Fibroblast of villous mesenchyme (primary cell): Measurements from ENCODE around the gene SLU7. TPM values are rescaled to one million over a fixed set of nuclear protein-coding genes. Genes with fewer than 3 reads are reported as not detected.

Experiments used
- DNase-seq: peaks from one replicate; pipeline ENCODE4 v3.0.0-alpha.2; 2010; ENCODE audit warnings: low read depth
- H3K4me3 ChIP-seq: 2 replicates; pipeline ENCODE4 v1.5.1; 2011; ENCODE audit warnings: low read depth, mild to moderate bottlenecking, low read length
- total RNA-seq: library from RNA; depleted of rRNA; stranded (reverse); fragments of >200 nt; gene quantifications from 2 replicates; pipeline ENCODE4 v1.2.3, GENCODE V29; 2012
- TF ChIP-seq, protein P1 (sequence below): IDR thresholded peaks from 2 replicates; pipeline ENCODE4 v1.5.1; 2012; ENCODE audit warnings: low read depth, mild to moderate bottlenecking, low read length; ENCODE audit not compliant: insufficient read depth

SLU7 gene
- total RNA-seq, 1 donor = 48.4 TPM

DNA sequence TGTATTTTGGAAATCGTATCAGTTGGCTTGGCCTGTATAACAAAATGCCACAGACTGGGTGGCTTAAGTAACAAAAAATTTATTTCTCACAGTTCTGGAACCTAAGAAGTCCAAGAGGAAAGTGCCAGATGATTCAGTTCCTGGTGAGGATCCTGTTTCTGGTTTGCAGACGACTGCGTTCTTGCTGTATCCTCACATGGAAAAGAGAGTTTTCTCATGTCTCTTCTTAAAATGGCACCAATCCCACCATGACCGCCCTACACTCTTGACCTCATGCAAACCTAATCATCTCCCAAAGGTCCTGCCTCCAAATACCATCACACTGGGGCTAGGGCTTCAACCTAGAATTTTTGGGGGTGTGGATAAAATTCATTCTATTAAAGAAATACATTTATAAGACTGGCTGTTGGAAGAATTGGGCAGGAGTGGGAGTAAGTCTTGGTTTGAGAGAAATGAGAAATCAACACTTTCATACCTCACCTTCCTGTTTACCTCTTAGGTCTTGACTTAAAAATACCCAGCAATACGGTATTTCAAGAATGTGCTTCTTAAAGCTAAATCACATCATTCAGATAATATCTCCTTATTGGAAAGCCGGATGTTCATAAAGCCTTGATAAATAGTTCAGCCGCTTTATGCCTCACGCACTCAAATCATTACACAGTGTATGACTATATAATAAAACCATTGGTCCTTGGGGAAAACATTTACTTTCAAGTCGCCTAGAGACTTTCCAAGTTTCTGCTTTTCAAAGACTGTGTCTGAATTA lies 31.5 kb upstream of the SLU7 start:
- TF ChIP-seq, protein P1, sequence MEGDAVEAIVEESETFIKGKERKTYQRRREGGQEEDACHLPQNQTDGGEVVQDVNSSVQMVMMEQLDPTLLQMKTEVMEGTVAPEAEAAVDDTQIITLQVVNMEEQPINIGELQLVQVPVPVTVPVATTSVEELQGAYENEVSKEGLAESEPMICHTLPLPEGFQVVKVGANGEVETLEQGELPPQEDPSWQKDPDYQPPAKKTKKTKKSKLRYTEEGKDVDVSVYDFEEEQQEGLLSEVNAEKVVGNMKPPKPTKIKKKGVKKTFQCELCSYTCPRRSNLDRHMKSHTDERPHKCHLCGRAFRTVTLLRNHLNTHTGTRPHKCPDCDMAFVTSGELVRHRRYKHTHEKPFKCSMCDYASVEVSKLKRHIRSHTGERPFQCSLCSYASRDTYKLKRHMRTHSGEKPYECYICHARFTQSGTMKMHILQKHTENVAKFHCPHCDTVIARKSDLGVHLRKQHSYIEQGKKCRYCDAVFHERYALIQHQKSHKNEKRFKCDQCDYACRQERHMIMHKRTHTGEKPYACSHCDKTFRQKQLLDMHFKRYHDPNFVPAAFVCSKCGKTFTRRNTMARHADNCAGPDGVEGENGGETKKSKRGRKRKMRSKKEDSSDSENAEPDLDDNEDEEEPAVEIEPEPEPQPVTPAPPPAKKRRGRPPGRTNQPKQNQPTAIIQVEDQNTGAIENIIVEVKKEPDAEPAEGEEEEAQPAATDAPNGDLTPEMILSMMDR = no peak
- H3K4me3 ChIP-seq = no peak overlapping the region
- no peak for DNase-seq

DNA sequence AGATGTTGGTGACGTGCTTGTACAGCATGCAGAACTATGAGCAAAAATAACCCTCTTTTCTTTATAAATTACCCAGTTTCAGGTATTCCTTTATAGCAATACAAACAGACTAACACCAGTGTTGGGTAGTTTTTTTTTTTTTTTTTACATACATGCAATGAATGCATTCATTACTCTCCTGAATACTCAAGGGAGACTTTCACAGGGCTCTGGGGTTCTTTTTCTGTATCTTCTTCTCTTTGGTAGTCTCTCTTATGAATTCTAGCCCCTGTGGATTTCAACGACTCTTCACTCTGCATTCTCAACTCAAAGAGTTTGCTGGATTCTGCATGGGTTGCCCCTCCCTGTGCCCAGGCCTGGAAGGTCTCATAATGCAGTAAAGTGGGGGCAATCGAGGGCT lies 30.6 kb upstream of the SLU7 start:
- no peak overlapping the region for H3K4me3 ChIP-seq
- TF ChIP-seq, protein P1 = no peak
- DNase-seq = no peak

DNA sequence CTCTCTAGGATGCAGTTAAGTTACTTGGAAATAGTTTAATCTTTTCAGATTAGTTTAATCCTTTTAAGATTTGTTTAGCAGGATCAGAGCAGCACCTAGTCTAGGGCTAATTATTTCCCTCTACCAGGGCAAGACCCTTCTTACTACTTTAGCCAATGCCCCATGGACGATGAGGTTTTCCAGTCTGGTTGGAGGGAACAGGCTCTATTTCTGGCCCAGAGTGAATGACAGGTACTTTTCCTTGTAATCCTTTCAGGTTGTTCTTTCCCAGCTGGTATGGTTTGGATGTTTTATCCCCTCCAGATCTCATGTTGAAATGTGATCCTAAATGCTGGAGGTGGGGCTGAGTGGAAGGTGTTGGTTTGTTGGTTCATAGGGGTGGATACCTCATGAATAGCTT lies 30.0 kb upstream of the SLU7 start:
- no peak for DNase-seq
- TF ChIP-seq, protein P1 = no peak
- H3K4me3 ChIP-seq = no peak overlapping the region

DNA sequence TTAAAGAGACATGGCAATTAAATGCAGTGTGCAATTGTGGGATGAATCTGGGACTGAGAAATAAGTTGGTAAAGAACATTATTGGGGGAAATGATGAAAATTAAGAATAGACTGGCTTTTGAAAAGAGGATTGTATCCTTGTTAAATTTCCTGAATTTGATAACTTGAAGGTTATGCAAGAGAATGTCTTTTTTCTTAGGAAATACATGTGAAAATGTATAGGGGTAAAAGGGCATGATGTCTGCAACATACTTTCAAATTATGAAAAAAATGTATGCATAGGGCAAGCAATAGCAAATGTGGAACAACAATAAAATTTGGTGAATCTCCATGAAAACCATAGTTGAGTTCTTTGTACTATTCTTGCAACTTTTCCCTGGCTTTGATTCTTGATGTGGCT lies 26.9 kb upstream of the SLU7 start:
- no peak for DNase-seq
- TF ChIP-seq, protein P1 = no peak

DNA sequence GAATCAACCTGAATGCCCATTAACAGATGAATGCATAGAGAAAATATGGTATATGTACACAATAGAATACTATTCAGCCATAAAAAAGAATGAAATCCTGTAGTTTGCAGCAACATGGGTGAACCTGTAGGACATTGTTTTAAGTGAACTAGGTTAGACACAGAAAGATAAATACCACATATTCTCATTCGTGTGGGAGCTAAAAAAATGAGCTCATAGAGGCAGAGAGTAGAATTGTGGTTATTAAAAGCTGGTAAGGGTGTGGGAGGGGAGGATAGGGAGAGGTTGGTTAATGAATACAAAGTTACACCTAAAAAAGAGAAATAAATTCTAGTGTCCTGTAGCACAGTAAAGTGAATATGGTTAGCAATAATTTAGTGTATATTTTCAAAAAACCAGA lies 26.3 kb upstream of the SLU7 start:
- H3K4me3 ChIP-seq = no peak overlapping the region
- no peak for DNase-seq
- TF ChIP-seq, protein P1 = no peak

More for the DNA sequence above, 26.9 kb upstream of the SLU7 start:
- H3K4me3 ChIP-seq = no peak overlapping the region

DNA sequence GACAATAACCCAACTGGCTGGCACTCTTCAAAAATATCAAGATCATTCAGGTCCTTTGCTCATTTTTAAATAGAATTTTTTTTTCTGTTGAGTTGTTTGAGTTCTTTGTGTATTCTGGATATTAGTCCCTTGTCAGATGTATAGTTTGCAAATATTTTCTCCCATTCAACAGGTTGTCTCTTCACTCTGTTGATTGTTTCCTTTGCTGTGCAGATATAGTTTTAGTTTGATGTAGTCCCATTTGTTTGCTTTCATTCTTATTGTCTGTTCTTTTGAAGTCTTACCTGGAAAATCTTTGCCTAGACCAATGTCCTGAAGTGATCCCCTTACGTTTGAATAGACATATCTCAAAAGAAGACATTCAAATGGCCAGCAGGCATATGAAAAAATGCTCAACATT lies 25.5 kb upstream of the SLU7 start:
- TF ChIP-seq, protein P1 = no peak
- no peak for DNase-seq

DNA sequence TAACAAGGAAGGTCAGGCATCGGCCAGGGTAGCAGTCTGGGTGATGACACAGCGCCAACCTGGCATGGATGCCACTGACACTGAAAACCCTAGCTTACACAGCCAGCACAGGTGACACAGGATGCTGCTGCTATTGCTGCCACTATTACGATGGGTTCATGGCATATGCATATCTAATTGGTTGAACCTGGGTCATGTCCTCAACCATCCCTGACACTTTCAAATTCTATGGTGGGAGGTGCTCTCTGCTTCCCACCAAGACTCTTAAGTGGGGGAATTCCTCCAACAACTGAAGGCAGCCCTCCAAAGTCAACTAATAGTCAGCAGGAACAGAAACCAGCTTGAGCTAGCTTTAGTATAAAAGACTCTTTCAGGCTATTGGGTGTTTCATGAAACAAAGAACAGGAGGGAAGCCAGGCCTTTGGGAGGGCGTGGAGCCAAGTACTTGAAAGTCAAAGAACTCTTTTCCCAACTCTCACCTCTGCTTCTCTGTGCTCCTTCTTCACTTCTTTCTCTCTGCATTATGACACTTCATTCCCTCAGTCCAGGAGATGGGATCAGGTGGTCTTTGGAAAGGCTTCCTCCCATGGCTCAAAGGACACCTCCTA lies 24.0 kb upstream of the SLU7 start:
- H3K4me3 ChIP-seq = no peak overlapping the region
- TF ChIP-seq, protein P1 = no peak
- no peak for DNase-seq

More for the DNA sequence above, 25.5 kb upstream of the SLU7 start:
- no peak overlapping the region for H3K4me3 ChIP-seq
